Measurements from ENCODE around the gene SH3RF3.

DNA sequence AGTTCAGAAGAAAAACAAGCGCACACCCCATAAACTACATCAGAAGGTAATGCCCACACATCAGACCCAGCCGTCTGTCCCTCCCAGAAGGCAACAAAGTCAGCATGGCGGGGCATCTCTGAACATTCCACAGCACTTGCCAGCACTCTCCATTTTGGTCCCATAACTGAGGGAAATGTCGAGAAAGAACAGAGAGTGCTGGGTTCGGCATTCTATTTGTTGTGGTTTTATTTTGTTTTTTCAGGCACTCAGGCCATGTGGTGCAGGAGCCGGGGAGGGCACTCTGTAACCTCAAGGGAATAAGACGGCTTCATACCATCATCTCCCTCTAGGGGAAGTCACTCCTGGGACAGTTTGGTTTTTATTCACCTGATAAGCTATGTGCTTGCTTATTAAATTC lies 328.8 kb downstream of the SH3RF3 start:
- TF ChIP-seq, protein P1, sequence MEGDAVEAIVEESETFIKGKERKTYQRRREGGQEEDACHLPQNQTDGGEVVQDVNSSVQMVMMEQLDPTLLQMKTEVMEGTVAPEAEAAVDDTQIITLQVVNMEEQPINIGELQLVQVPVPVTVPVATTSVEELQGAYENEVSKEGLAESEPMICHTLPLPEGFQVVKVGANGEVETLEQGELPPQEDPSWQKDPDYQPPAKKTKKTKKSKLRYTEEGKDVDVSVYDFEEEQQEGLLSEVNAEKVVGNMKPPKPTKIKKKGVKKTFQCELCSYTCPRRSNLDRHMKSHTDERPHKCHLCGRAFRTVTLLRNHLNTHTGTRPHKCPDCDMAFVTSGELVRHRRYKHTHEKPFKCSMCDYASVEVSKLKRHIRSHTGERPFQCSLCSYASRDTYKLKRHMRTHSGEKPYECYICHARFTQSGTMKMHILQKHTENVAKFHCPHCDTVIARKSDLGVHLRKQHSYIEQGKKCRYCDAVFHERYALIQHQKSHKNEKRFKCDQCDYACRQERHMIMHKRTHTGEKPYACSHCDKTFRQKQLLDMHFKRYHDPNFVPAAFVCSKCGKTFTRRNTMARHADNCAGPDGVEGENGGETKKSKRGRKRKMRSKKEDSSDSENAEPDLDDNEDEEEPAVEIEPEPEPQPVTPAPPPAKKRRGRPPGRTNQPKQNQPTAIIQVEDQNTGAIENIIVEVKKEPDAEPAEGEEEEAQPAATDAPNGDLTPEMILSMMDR (IDR thresholded peaks at IDR 0.05): no peak
- no peak for TF ChIP-seq POLR2A (IDR thresholded peaks at IDR 0.05)
